KMS-11 (cell line): Measurements from ENCODE around the gene DNAJB11.

Source experiments
- H2AFZ ChIP-seq: fragments of 200-600 bp; sonication (generic); 2 replicates; pipeline ENCODE4 v1.6.1; 2016; ENCODE audit warnings: antibody characterized with exemption, mixed run types, low read depth
- H3K27ac ChIP-seq: fragments of 200-600 bp; sonication (generic); 2 replicates; pipeline ENCODE4 v1.6.1; 2016; ENCODE audit warnings: mild to moderate bottlenecking, mixed run types
- H3K27me3 ChIP-seq: fragments of 200-600 bp; sonication (generic); 2 replicates; pipeline ENCODE4 v1.6.1; 2017; ENCODE audit warnings: mild to moderate bottlenecking, low read depth, mixed run types, moderate library complexity; ENCODE audit not compliant: insufficient read depth
- H3K36me3 ChIP-seq: fragments of 200-600 bp; sonication (generic); 2 replicates; pipeline ENCODE4 v1.6.1; 2017; ENCODE audit warnings: mild to moderate bottlenecking, mixed run types; ENCODE audit not compliant: insufficient read depth
- H3K4me1 ChIP-seq: fragments of 200-600 bp; sonication (generic); 2 replicates; pipeline ENCODE4 v1.6.1; 2016; ENCODE audit warnings: mild to moderate bottlenecking, low read depth, mixed run types; ENCODE audit not compliant: poor library complexity, severe bottlenecking
- H3K4me2 ChIP-seq: fragments of 200-600 bp; sonication (generic); 2 replicates; pipeline ENCODE4 v1.7.0; 2016; ENCODE audit warnings: mild to moderate bottlenecking, mixed run types
- H3K4me3 ChIP-seq: fragments of 200-600 bp; sonication (generic); IDR thresholded peaks from 2 replicates; pipeline ENCODE4 v1.6.1; 2017; ENCODE audit warnings: low read depth, low read length, mixed read lengths; ENCODE audit not compliant: insufficient read depth
- H3K79me2 ChIP-seq: fragments of 200-600 bp; sonication (generic); 2 replicates; pipeline ENCODE4 v1.6.1; 2016; ENCODE audit warnings: low read depth, mixed run types; ENCODE audit not compliant: insufficient read depth
- H3K9ac ChIP-seq: fragments of 200-600 bp; sonication (generic); 2 replicates; pipeline ENCODE4 v1.6.1; 2016; ENCODE audit warnings: mild to moderate bottlenecking, mixed run types
- H4K20me1 ChIP-seq: fragments of 200-600 bp; sonication (generic); 2 replicates; pipeline ENCODE4 v1.6.1; 2016; ENCODE audit warnings: mild to moderate bottlenecking, mixed run types; ENCODE audit not compliant: insufficient read depth
- CTCF ChIP-seq: fragments of 200-600 bp; sonication (generic); conservative IDR thresholded peaks from 2 replicates; pipeline ENCODE4 v1.6.1; 2017; ENCODE audit warnings: low read depth, mild to moderate bottlenecking, antibody characterized with exemption, low read length, moderate library complexity, mixed read lengths

DNAJB11 gene

DNA sequence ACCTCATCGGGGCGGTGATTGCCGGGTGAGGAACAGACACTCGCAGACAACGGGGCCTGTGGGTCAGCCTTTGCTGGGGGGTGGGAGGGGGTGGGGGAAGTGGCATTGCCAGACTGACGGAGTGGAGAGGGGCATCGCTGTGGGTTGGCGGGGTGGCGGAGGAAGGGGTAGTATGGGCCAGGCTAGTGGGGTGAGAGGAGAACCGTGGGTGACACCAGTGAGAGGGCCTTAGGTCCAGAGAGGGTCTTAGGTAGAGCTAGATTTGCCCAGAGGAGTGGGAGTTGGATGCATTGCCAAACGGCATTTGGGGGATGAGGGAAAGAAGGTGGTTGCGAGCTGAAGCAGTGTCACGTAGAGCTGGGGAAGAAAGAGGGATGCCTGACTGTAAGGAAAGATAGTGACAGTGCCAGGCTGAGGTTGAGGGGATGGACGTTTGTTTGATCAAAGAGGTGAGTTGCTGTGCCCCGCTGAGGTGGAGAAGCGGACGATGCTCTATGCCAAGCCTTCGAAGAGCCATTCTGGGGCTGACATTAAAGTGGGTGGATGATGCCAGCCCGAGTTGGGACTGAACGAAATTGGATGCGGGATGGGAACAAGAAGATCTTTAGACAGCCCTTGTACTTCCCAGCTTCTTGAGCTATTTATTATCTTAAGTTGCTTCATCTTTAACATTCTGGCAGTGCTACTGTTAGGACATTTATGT lies 572 bp downstream of the DNAJB11 start:
- Histone ChIP-seq H3K9ac (peak overlapping the region; percentile 97), H3K4me3 (peak overlapping the region; percentile 78), H4K20me1 (no peaks in the 10 kb centered on the region), H3K79me2 (peaks cover 49% of the 10 kb centered on the region), H2AFZ (peak overlapping the region; percentile 69), H3K27ac (peak overlapping the region; percentile 87), H3K4me1 (peaks cover 39% of the 10 kb centered on the region), H3K36me3 (peaks cover 13% of the 10 kb centered on the region; the same call in 1 of the 2 replicates), H3K27me3 (no peaks in the 10 kb centered on the region), H3K4me2 (peak overlapping the region; percentile 97)
- no peak for TF ChIP-seq CTCF

DNA sequence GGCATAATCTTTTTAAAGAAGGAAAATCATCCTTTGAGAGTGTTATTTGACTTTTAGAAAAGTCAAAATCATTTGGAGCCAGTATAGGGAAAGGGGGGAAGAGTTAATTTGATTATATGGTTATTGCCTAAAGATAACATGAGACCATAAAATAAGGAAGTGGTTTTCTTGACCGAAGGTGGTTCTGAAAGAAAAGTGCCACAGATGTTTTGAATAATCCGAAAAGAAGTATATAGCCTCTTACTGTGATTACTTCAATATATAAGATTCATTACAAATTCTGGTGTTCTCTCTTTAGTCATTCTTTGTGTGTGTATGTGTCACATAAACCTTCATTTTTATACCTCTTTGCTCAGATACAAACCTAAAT lies 1.1 kb downstream of the DNAJB11 start:
- Histone ChIP-seq H3K4me3 (no peak overlapping the region), H2AFZ (no peak overlapping the region), H4K20me1 (no peaks in the 10 kb centered on the region), H3K9ac (peak overlapping the region; percentile 97; the same call in 1 of the 2 replicates), H3K27ac (no peak overlapping the region), H3K36me3 (peaks cover 13% of the 10 kb centered on the region; the same call in 1 of the 2 replicates), H3K27me3 (no peaks in the 10 kb centered on the region), H3K4me1 (peaks cover 37% of the 10 kb centered on the region), H3K79me2 (peaks cover 49% of the 10 kb centered on the region), H3K4me2 (peak overlapping the region; percentile 97)
- no peak for TF ChIP-seq CTCF

- no peaks in the 10 kb centered on the region for H3K27me3 ChIP-seq
- peaks cover 13% of the 10 kb centered on the region; the same call in 1 of the 2 replicates for H3K36me3 ChIP-seq
- H4K20me1 ChIP-seq = no peaks in the 10 kb centered on the region
- no peak overlapping the region for H3K4me2 ChIP-seq
- H3K9ac ChIP-seq = no peak overlapping the region
- H3K27ac ChIP-seq = no peak overlapping the region
- no peak overlapping the region for H2AFZ ChIP-seq
- H3K4me3 ChIP-seq = no peak overlapping the region
- no peak for TF ChIP-seq CTCF
- H3K79me2 ChIP-seq = peaks cover 21% of the 10 kb centered on the region
- H3K4me1 ChIP-seq = peaks cover 13% of the 10 kb centered on the region
These were observed 7.0 kb downstream of the DNAJB11 start for GRCh38 chr3:186577521-186577920.

DNA sequence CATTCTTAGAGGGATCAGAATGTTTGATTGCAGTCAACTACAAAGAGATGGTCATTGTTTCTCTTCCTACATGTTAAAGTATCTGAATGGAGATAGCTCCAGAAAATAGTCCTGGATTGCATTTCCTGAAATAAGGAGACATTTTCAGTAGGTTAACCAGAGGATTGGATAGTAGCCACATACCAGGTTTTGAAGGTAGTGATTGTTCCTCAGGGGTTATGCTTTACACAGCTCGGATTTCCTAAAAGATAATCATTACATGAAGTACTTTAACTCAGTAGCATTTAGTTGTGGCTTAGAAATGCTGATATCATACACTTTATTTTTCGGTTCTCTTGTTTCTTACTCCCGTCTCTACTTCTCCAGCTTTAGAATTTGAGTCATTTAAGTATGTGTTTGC lies 10.3 kb downstream of the DNAJB11 start:
- no peaks in the 10 kb centered on the region for H3K4me1 ChIP-seq
- H3K79me2 ChIP-seq = no peaks in the 10 kb centered on the region; the same call in 1 of the 2 replicates
- peaks cover 5% of the 10 kb centered on the region; the same call in 1 of the 2 replicates for H3K36me3 ChIP-seq
- no peak overlapping the region for H3K4me3 ChIP-seq
- no peak overlapping the region for H3K4me2 ChIP-seq
- no peak for TF ChIP-seq CTCF
- no peaks in the 10 kb centered on the region for H3K27me3 ChIP-seq
- no peak overlapping the region for H3K27ac ChIP-seq
- no peak overlapping the region for H2AFZ ChIP-seq
- no peaks in the 10 kb centered on the region for H4K20me1 ChIP-seq
- no peak overlapping the region for H3K9ac ChIP-seq
